ENCODE data around the gene NOL4L.

NOL4L gene

GRCh38 chr20:32541323-32542258, 43.5 kb downstream of the NOL4L start:
- H3K4me3 ChIP-seq (ENCODE audit: low read depth, low read length), result no peak overlapping the region
- no peak for DNase-seq (ENCODE audit: low read depth)
- TF ChIP-seq MAX (IDR thresholded peaks at IDR 0.05; ENCODE audit: low read depth, low read length) (no peak), MYC (IDR thresholded peaks at IDR 0.05; ENCODE audit: low read depth, low read length) (no peak), POLR2A (IDR thresholded peaks at IDR 0.05; ENCODE audit: extremely low read depth, insufficient read length) (no peak)
- TF ChIP-seq, protein P1, sequence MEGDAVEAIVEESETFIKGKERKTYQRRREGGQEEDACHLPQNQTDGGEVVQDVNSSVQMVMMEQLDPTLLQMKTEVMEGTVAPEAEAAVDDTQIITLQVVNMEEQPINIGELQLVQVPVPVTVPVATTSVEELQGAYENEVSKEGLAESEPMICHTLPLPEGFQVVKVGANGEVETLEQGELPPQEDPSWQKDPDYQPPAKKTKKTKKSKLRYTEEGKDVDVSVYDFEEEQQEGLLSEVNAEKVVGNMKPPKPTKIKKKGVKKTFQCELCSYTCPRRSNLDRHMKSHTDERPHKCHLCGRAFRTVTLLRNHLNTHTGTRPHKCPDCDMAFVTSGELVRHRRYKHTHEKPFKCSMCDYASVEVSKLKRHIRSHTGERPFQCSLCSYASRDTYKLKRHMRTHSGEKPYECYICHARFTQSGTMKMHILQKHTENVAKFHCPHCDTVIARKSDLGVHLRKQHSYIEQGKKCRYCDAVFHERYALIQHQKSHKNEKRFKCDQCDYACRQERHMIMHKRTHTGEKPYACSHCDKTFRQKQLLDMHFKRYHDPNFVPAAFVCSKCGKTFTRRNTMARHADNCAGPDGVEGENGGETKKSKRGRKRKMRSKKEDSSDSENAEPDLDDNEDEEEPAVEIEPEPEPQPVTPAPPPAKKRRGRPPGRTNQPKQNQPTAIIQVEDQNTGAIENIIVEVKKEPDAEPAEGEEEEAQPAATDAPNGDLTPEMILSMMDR (IDR thresholded peaks at IDR 0.05; ENCODE audit: low read depth, low read length), result no peak

DNA sequence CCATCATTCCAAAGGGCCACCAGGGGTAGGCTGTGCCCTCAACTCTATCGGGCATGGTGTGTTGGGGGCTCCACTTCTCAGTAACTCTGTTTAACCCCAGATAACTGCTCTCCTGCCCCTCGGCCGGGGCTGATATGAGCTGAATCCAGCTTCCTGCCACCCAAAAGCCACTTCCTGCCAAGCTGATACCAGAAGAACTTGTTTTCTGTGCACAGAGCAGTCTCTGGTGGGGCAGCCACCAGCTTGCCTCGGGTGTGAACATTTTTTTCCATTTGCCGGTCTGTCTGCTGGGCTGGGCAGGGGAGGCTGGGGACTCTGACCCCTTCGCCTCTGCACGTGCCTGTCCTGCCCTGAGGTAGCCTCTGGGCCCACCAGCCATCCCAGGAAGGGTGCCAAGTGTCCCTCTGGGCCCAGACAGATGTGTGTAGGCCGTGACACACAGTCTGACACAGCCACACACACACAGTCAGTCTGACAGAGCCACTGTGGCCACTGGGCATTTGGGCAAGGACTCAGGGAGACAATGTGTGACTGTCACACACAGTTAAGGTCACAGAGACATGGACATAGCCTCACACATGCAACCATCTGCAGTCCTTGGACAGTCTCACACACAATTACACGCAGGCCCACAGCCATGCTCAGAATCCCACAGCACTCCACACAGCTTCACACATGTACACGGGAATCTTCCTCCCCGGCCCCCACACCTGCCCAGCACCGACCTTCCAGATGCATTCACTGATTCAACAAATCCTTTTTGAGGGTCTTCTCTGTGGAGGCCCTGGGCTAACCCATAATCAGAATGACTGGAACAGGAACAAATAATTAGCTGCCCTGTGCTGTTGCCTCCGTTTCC, 45.1 kb downstream of the NOL4L start:
- DNase-seq (ENCODE audit: low read depth), result peak; percentile 73
- TF ChIP-seq MAX (IDR thresholded peaks at IDR 0.05; ENCODE audit: low read depth, low read length), result peak; percentile 31; the same call in 1 of the 2 replicates
- no peak for TF ChIP-seq MYC (IDR thresholded peaks at IDR 0.05; ENCODE audit: low read depth, low read length)
- TF ChIP-seq POLR2A (IDR thresholded peaks at IDR 0.05; ENCODE audit: extremely low read depth, insufficient read length), result peak; percentile 23
- TF ChIP-seq, protein P1 (IDR thresholded peaks at IDR 0.05; ENCODE audit: low read depth, low read length), result no peak
- H3K4me3 ChIP-seq (ENCODE audit: low read depth, low read length), result no peak overlapping the region

DNA sequence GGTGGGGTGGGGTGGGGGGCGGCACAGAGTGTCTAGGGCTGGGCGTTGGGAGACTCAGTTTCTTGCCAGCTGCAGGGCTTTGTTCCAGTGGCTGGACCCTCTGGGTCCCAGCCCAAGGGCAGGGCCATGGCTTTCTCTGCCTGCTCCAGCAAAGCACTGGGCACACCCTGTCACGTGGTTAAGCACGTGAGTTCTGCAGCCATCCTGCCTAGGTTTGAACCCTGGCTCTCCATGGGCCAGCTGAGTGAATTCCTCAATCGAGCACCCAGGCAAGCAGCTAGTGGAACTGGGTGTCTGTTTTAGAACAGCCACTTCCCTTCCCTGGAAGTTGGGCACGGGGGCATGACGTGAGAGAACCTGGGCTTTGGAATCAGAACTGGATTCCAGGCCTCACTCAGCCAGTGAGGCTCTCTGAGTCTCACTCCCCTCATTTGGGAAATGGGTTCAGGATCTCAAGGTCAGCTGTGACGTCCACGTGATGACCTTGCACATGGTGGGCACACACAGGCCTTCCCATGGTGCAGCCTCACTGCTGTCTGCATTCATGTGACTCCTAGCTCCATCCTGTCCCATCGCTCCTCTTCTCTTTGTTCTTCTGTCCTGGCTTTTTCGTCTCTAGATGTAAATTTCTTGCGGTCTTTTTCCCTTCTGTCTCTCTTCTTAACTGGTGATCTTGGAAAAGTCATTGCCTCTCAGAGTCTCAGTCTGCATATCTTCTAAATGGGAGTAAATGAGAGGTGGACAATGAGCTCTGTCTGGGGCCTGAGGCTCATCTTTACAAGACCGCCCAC, 45.9 kb downstream of the NOL4L start:
- no peak for TF ChIP-seq POLR2A (IDR thresholded peaks at IDR 0.05; ENCODE audit: extremely low read depth, insufficient read length)
- H3K4me3 ChIP-seq (ENCODE audit: low read depth, low read length), result no peak overlapping the region
- DNase-seq (ENCODE audit: low read depth), result no peak

DNA sequence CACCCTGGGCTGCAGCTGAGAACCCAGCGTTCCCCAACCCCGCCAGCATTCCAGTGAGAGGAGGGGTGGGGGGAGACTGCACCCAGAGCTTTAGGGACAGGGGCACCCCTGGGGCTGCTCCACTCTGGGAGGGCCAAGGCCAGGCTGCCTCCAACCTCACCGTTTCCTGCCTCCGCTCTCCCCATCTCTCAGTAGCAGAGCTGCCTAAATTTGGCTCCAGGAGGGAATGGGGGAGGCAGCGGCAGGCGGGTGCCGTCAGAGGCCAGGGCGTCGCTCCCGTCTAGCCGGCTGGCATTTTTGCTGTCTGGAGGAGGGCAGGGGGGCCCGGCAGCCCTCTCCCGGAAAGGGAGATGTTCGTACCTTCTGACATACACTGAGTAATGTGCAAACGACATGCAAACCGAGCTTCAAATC, 46.6 kb downstream of the NOL4L start:
- no peak for DNase-seq (ENCODE audit: low read depth)
- TF ChIP-seq POLR2A (IDR thresholded peaks at IDR 0.05; ENCODE audit: extremely low read depth, insufficient read length), result no peak
- H3K4me3 ChIP-seq (ENCODE audit: low read depth, low read length), result no peak overlapping the region

DNA sequence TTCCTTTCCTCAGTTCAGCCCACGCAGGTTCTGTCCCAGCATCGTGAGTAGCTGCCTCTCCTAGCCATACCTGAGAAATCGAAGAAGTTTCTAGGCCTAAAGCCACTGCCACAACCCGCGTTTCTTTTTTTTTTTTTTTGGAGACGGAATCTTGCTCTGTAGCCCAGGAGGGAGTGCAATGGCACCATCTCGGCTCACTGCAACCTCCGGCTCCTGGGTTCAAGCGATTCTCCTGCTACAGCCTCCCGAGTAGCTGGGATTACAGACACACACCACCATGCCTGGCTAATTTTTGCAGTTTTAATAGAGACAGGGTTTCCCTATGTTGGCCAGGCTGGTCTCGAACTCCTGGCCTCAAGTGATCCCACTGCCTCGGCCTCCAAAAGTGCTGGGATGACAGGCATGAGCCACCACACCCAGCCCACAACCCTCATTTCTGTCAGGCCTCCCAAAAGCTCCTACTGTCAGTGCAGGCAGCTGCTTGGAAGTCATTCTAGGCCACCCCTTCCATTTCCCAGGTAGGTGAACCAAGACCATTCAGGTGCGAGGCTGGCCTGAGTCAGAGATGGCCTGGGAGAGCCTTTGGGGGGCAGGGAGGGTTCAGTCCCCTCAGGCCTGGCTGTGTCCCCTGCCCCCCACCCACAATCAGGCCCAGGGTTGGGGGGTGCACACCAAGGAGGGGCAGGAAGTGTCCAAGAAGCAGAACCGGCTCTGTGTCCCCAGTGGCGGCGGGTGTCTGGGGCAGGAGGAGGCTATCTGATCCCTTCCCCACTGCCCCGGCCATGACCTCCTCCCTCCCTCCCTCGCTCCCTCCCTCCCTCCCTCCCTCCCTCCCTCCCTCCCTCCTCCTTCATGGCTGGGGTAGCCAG, 47.2 kb downstream of the NOL4L start:
- DNase-seq (ENCODE audit: low read depth), result no peak
- TF ChIP-seq, protein P1 (IDR thresholded peaks at IDR 0.05; ENCODE audit: low read depth, low read length), result no peak
- TF ChIP-seq MAX (IDR thresholded peaks at IDR 0.05; ENCODE audit: low read depth, low read length) (no peak), MYC (IDR thresholded peaks at IDR 0.05; ENCODE audit: low read depth, low read length) (no peak), POLR2A (IDR thresholded peaks at IDR 0.05; ENCODE audit: extremely low read depth, insufficient read length) (no peak)
- no peak overlapping the region for H3K4me3 ChIP-seq (ENCODE audit: low read depth, low read length)

Measured in NB4 (cell line).